Measurements from ENCODE around the gene BCL2L14. TPM values are rescaled to one million over a fixed set of nuclear protein-coding genes. Genes with fewer than 3 reads are reported as not detected.

The BCL2L14 gene
- total RNA-seq, 1 experiment from 2014 or later, result not detected

DNA sequence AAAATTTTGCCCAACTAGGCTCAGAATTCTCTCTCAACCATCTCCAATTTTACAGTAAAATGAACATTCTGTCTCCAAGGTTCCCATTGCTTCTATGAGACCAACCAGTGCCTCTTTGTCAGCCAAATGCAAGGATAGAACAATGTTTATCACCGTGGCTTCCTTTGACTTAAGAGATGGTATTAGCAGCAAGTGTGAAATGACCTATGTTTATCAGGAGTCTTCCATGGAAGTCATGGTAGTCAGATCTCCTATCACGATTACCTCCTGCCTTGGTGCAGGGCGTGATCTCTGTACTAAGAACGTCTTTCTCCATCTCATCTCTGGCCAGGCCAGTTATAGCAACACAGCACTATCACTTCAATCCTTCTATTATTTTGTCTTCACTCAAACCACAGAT, 6.1 kb upstream of the BCL2L14 start:
- Histone ChIP-seq H4K20me1 (ENCODE audit: low read length) (no peaks in the 10 kb centered on the region), H3K4me1 (ENCODE audit: insufficient read depth, low read length) (no peaks in the 10 kb centered on the region), H3K9ac (ENCODE audit: low read length) (no peak overlapping the region), H3F3A (ENCODE audit: low read length, unreplicated experiment) (no peaks in the 10 kb centered on the region), H3K4me2 (ENCODE audit: low read length) (no peak overlapping the region), H3K36me3 (ENCODE audit: low read depth, low read length) (no peaks in the 10 kb centered on the region), H3K9me3 (ENCODE audit: low read length) (no peaks in the 10 kb centered on the region), H2AFZ (ENCODE audit: low read length) (no peak overlapping the region), H3K27me3 (ENCODE audit: low read length) (no peaks in the 10 kb centered on the region), H3K4me3 (ENCODE audit: low read length) (no peak overlapping the region), H3K27ac (ENCODE audit: low read length) (no peak overlapping the region), H3K79me2 (ENCODE audit: low read length) (no peaks in the 10 kb centered on the region), H3K9me2 (replicated peaks; ENCODE audit: low read length) (no peaks in the 10 kb centered on the region)
- no peak for DNase-seq
- BruUV-seq (replicated peaks), result no TSS peak
- TF ChIP-seq EZH2phosphoT487 (IDR thresholded peaks at IDR 0.05; ENCODE audit: borderline replicate concordance, low read length) (no peak), EZH2 (IDR thresholded peaks at IDR 0.05; ENCODE audit: low read length, unreplicated experiment) (no peak)
- TF ChIP-seq, protein P1, sequence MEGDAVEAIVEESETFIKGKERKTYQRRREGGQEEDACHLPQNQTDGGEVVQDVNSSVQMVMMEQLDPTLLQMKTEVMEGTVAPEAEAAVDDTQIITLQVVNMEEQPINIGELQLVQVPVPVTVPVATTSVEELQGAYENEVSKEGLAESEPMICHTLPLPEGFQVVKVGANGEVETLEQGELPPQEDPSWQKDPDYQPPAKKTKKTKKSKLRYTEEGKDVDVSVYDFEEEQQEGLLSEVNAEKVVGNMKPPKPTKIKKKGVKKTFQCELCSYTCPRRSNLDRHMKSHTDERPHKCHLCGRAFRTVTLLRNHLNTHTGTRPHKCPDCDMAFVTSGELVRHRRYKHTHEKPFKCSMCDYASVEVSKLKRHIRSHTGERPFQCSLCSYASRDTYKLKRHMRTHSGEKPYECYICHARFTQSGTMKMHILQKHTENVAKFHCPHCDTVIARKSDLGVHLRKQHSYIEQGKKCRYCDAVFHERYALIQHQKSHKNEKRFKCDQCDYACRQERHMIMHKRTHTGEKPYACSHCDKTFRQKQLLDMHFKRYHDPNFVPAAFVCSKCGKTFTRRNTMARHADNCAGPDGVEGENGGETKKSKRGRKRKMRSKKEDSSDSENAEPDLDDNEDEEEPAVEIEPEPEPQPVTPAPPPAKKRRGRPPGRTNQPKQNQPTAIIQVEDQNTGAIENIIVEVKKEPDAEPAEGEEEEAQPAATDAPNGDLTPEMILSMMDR (conservative IDR thresholded peaks at IDR 0.05; ENCODE audit: low read depth, low read length), result no peak
- ATAC-seq, result no peak
- intact Hi-C loops (cut with micrococcal nuclease), result no loop called here
- ChIA-PET CTCF (no interaction called here), POLR2A (ENCODE audit: unreplicated experiment) (no interaction called here)

DNA sequence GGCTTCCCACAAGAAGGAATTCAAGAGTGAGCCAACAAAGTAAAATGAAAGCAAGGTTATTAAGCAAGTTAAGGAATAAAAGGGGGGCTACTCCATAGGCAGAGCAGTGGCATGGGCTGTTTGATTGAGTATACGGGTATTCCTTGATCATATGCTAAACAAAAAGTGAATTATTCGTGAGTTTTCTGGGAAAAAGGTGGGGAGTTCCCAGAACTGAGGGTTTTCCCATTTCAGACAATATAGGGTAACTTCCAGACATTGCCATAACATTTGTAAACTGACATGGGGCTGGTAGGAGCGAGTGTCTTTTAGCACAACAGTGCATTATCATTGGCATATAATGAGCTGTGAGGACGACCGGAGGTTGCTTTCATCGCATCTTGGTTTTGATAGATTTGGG, 2.0 kb upstream of the BCL2L14 start:
- Histone ChIP-seq H3K27me3 (ENCODE audit: low read length) (no peaks in the 10 kb centered on the region), H3K79me2 (ENCODE audit: low read length) (no peaks in the 10 kb centered on the region), H3K27ac (ENCODE audit: low read length) (no peak overlapping the region), H3F3A (ENCODE audit: low read length, unreplicated experiment) (no peaks in the 10 kb centered on the region), H3K4me2 (ENCODE audit: low read length) (no peak overlapping the region), H3K9me2 (replicated peaks; ENCODE audit: low read length) (no peaks in the 10 kb centered on the region), H4K20me1 (ENCODE audit: low read length) (no peaks in the 10 kb centered on the region), H3K9me3 (ENCODE audit: low read length) (no peaks in the 10 kb centered on the region), H3K9ac (ENCODE audit: low read length) (no peak overlapping the region), H3K4me1 (ENCODE audit: insufficient read depth, low read length) (peaks cover 6% of the 10 kb centered on the region; the same call in 1 of the 2 replicates), H3K36me3 (ENCODE audit: low read depth, low read length) (no peaks in the 10 kb centered on the region), H2AFZ (ENCODE audit: low read length) (no peak overlapping the region), H3K4me3 (ENCODE audit: low read length) (no peak overlapping the region)
- no peak for DNase-seq
- no peak for ATAC-seq
- ChIA-PET CTCF (no interaction called here), POLR2A (ENCODE audit: unreplicated experiment) (no interaction called here)
- BruUV-seq (replicated peaks), result no TSS peak
- intact Hi-C loops (cut with micrococcal nuclease), result no loop called here
- no peak for TF ChIP-seq EZH2 (IDR thresholded peaks at IDR 0.05; ENCODE audit: low read length, unreplicated experiment)
- TF ChIP-seq EZH2phosphoT487 (IDR thresholded peaks at IDR 0.05; ENCODE audit: borderline replicate concordance, low read length), result no peak
- TF ChIP-seq, protein P1 (conservative IDR thresholded peaks at IDR 0.05; ENCODE audit: low read depth, low read length), result no peak

DNA sequence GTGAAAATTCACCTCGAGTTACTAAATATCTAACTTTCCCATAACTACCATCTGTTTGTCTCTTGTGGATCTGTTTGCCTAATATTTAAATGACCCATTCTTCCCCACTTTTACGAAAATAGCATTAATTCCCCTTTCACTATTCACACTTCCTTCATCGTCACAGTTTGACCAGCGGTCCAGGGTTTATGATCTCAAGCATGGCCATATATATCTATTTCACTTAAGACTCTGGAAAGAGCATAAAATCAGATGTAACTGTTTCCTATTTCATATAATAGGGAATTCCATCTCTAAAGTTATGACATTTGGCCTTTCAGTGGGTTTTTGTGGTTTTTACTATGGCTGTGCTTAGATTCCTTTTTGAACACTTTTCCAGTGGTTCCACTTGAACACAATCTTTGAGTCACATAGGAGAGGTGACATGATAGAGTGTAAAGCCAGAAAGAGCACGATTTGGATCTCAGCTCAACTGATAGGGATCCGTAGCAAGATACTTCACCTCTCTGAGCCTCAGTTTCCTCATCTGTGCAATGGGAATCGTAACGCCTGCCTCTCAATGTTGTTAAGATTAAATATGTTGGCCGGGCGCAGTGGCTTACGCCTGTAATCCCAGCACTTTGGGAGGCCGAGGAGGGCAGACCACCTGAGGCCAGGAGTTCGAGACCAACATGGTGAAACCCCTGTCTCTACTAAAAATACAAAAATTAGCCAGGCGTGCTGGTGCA, 754 bp upstream of the BCL2L14 start:
- intact Hi-C loops (cut with micrococcal nuclease), result no loop called here

More for the DNA sequence above, 754 bp upstream of the BCL2L14 start:
- H3K4me1 ChIP-seq (ENCODE audit: insufficient read depth, low read length), result peaks cover 6% of the 10 kb centered on the region; the same call in 1 of the 2 replicates
- no peak for ATAC-seq
- no peaks in the 10 kb centered on the region for H3K9me3 ChIP-seq (ENCODE audit: low read length)
- H3K79me2 ChIP-seq (ENCODE audit: low read length), result no peaks in the 10 kb centered on the region
- no peaks in the 10 kb centered on the region for H3K27me3 ChIP-seq (ENCODE audit: low read length)
- TF ChIP-seq, protein P1 (conservative IDR thresholded peaks at IDR 0.05; ENCODE audit: low read depth, low read length), result no peak
- TF ChIP-seq EZH2phosphoT487 (IDR thresholded peaks at IDR 0.05; ENCODE audit: borderline replicate concordance, low read length) (no peak), EZH2 (IDR thresholded peaks at IDR 0.05; ENCODE audit: low read length, unreplicated experiment) (no peak)
- DNase-seq, result no peak
- H3K36me3 ChIP-seq (ENCODE audit: low read depth, low read length), result no peaks in the 10 kb centered on the region
- H3K4me2 ChIP-seq (ENCODE audit: low read length), result no peak overlapping the region
- H4K20me1 ChIP-seq (ENCODE audit: low read length), result no peaks in the 10 kb centered on the region
- CTCF ChIA-PET, result no interaction called here
- H3K4me3 ChIP-seq (ENCODE audit: low read length), result no peak overlapping the region
- no TSS peak for BruUV-seq (replicated peaks)
- no peak overlapping the region for H2AFZ ChIP-seq (ENCODE audit: low read length)
- H3K9ac ChIP-seq (ENCODE audit: low read length), result no peak overlapping the region
- no peaks in the 10 kb centered on the region for H3K9me2 ChIP-seq (replicated peaks; ENCODE audit: low read length)
- POLR2A ChIA-PET (ENCODE audit: unreplicated experiment), result no interaction called here
- H3F3A ChIP-seq (ENCODE audit: low read length, unreplicated experiment), result no peaks in the 10 kb centered on the region
- no peak overlapping the region for H3K27ac ChIP-seq (ENCODE audit: low read length)
